OCI-M2 (cell line): ENCODE results near the gene NEIL1.

Source experiments
- DNase-seq: peaks from one replicate; lab custom pipeline; 2025; ENCODE audit not compliant: unreplicated experiment; lab: John Stamatoyannopoulos, UW

The NEIL1 gene

DNA sequence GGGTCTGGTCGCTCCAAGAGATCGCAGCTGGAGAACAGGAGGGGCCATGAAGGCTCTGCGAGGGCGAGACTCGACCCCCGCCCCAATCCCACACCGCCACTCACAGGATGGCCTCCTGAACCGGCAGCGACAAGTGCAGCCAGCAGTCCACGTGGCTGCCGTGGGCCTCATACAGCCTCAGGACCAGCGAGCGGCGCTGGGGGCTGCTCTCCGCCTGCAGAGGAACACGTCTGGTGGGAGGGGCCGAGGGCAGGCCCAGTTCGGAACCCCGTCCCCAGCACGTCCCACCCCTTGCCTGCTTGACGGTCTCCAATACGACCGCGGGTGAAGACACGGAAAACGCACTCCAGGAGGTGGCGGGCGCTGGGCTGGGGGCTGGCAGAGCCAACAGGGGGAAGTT is 9.2 kb downstream of the NEIL1 start:
- DNase-seq = no peak

DNA sequence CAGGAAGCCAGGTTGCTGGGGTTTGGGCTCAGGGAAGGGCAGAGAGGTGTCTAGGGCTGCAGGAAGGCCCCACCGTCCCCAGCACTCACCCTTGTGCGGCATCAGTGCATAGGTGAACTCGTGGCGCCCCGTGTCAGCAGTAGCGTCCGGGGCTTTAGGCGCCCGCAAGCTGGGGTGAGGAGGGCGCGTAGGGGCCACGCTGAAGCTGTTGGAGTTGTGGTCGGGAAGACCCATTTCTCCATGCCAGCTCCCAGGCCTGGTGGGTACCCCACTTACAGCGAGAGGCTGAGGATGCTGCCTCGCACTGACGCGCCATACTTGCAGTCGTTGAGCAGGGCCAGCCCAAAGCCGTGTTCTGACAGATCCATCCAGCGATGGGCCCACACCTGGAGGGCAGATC is 9.7 kb downstream of the NEIL1 start:
- DNase-seq = no peak

- no peak for DNase-seq
These were observed 11.3 kb downstream of the NEIL1 start for GRCh38 chr15:75357976-75358673.

DNA sequence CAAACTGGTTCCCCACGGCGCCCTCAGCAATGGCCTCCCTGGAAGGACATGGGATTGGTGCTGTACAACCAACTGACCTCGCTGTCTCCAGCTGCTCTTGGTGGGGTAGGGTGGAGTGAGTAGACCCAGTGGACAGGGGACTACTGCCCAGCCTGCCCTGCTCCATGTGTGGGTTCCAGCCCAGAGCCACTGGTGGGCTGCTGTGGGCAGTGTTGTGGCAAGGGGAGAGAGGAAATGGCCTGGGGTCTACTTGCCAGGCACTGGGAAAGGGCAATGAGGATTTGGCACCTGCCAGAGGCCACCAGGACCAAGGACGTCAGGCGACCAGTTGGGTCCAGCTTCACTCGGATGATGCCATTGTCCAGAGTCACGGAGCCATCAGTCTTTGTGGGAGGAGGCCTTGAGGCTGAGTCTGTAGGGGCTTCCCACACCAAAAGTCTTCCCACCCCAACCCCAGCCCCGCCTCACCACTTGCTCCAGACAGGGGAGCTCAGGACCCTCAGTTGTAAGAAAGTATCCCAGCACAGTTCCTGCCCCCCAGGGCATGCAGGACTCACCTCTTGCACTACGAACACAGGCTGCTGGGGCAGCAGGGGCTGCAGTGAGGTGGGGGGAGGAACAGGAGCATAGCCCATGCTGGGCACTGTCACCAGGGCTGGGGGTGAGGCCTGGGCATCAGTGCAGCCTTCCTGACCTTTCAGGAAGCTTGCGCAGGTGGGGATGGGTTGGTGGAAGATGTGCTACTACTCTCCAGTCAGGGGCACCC is 12.1 kb downstream of the NEIL1 start:
- no peak for DNase-seq

GRCh38 chr15:75359537-75360250 is 12.9 kb downstream of the NEIL1 start:
- DNase-seq = no peak

DNA sequence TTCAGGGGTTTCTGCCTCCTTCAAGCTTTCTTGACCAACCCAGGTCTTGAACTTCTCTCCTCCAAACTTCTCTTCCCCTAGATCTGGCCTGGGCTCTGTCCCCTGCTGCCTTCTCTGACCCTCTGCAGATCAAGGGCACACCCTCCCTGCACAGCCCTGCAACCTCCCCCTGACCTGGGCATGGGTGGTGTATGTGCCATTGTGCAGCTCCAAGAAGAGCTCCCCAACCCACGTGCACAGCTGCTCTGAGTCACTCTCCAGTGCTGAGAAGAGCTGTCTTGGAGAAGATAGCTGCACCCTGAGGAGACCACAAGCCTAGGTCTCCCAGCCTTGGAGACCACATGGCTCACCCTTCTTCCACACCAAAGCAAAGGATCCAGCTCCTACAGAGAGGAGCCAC is 13.6 kb downstream of the NEIL1 start:
- no peak for DNase-seq

DNA sequence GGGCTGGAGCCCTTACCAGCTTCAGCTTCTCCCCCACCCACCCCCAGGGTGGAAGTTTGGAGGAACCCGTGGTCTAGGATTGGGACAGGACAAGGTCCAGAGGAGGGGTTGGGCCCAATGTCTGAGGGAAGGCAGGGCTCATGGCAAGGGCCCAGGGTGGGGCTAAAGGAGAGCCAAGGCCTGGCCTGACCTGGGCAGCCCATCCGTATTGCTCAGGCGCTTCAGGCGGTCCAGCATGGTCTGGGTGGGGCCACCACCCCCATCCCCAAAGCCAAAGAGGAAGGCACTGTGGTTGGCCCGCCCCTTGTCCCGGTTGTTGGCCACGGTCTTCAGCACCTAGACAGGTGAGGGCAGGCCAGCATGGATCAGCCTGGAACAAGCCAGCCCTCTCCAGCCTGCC is 14.0 kb downstream of the NEIL1 start:
- no peak for DNase-seq

DNA sequence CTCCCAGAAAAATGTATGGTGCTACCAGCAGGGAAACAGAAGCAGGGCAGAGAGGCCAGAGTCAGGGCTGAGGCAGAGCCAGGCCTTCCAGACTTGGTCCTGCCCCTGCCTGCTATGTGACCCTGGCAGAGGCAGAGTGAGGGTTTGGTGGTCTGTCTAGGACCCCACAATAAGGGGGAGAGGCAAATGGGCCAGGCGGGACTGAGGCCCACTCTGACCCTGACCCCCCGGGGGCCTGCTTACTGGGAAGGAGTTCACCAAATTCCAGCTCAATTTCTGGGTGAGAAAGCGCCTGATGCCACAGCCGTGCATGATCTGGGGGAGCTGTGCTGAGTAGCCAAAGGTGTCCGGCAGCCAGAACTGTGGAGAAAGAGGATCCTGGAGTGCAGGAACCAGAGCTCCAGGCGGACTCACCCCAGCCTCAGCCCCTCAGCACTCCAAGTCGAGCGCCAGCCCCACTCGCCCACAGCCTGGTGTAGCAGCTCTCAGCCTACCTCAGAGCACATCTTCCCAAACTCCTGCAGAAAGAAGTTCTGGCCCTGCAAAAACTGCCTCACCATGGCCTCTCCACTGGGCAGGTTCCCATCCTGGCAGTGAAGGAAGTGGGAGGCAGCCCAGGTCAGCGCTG is 14.6 kb downstream of the NEIL1 start:
- no peak for DNase-seq

DNA sequence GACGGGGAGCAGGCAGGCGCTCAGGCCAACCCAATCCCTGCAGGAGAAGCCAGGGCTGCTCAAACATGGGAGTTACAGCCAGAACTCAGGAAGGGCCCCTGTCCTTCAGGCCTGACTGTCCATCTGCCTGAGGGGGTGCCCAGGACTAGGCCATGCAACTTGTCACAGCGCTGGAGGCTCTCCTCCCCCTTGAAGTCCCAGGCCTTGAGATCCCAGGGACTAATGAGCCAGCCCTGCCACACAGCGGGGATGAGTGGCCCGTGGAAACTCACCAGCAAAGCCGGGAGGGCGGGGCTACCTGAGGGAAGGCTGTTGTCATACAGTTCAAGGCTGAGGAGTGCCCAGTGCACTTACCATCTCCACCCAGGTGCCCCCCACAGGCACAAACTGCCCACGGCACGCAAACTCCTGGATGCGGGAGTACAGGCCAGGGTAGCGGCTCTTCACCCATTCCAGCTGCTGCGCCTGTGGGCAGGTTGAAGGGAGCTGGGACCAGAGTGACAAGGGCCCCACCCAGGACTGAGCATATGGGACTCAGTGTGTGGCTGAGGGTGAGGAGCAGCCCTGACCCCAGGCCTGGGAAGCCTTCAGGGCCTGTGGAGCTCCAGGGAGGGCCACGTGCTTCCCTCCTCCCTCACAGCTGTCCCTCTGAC is 15.3 kb downstream of the NEIL1 start:
- no peak for DNase-seq

DNA sequence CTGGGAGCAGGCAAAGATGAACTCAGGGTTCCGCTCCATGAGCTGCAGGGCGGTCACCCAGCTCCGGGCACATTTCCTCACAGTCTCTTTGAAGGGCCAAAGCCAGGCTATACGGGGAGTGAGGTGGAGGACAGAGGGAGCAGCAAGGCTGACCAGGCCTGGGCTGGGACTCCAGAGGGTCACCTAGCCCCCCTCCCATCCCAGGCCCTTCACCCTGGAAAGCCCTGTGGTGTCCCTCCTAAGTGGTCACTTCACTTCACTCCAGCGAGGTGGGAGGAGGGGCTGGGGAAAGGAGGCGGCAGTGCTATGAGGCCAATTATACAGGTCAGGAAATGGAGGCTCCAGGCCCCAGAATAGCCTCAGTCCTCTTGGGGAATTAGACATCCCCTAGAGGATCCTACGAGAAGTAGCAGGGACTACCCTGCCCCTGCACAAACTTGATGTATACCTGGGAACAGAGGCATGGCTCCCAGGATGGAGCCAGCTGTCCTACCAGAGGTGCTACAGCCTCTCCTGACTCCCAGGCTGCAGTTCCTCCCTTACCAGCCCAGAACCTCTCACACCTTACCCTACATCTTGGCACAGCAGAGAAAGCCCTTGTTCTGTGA is 15.9 kb downstream of the NEIL1 start:
- no peak for DNase-seq

- DNase-seq = no peak
These were observed 16.9 kb downstream of the NEIL1 start for GRCh38 chr15:75363786-75364185.

- no peak for DNase-seq
These were observed 18.0 kb downstream of the NEIL1 start for GRCh38 chr15:75364881-75365280.

DNA sequence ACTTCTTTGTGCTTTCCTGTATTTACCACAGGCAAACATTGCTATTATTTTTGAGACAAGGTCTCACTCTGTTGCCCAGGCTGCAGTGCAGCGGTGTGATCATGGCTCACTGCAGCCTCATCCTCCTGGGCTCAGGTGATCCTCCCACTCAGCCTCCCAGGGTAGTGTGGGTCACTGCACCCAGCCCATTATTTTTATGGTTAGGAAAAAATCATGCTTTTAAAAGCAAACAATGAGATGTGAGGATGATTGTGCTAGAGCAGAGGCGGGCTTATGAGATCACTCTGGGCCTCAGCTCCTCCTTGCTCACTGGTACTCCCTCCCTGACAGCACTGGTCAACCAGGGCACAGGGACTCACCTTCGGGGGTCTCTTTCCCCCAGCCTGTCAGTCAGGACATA is 19.3 kb downstream of the NEIL1 start:
- DNase-seq = no peak

GRCh38 chr15:75367006-75367405 is 20.2 kb downstream of the NEIL1 start:
- DNase-seq = no peak

GRCh38 chr15:75367406-75367912 is 20.6 kb downstream of the NEIL1 start:
- DNase-seq = no peak

GRCh38 chr15:75367913-75368688 is 21.3 kb downstream of the NEIL1 start, which contains the start of gene MAN2C1:
MAN2C1 (minus strand) TSS chr15:75368607; CDS start chr15:75368583, 24 bp downstream.
- DNase-seq = peak; percentile 80

DNA sequence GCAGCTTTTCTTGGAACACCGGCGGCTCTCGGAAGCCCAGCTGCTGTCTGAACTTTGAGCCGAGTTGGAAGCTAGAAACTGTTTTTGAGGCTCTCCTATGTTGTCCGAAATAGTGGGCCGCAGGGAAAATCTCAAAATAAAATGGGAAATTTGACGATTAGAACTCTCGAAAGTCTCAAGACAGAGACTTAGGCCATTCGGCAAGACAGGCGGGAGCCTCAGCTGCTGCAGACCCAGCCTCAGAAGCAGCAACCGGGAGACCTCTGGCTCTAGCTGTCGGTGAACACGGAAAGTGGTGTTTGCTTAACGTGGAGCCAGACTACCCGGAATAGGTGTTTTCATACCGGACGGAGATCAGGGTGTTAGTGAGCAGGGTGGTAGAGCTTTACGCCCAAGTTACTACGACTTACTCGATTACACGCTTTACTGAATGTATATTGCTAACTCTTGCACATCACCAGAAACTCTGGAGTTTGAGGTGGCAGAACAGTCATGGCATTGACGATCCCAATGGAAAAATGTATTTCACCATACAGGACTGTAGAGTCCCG is 21.9 kb downstream of the NEIL1 start:
- no peak for DNase-seq

- no peak for DNase-seq
These were observed 23.2 kb downstream of the NEIL1 start for GRCh38 chr15:75369897-75370581.

- no peak for DNase-seq
These were observed 24.6 kb downstream of the NEIL1 start for GRCh38 chr15:75371486-75371885.
